ENCODE measurements around the gene P3H3. TPM values are rescaled to one million over a fixed set of nuclear protein-coding genes. Genes with fewer than 3 reads are reported as not detected.

Gene P3H3
- total RNA-seq, 1 donor = 53.9 TPM

- DNase-seq (ENCODE audit: low read depth) = no peak
- peak overlapping the region; percentile 25 for H3K4me3 ChIP-seq (ENCODE audit: low read depth, low read length)
- TF ChIP-seq CTCF (IDR thresholded peaks at IDR 0.05; ENCODE audit: insufficient read depth, low read length) = no peak
These were observed 25.8 kb downstream of the P3H3 start for GRCh38 chr12:6854036-6854435.

- no peak for DNase-seq (ENCODE audit: low read depth)
- no peak for TF ChIP-seq CTCF (IDR thresholded peaks at IDR 0.05; ENCODE audit: insufficient read depth, low read length)
- H3K4me3 ChIP-seq (ENCODE audit: low read depth, low read length) = no peak overlapping the region
These were observed 27.1 kb downstream of the P3H3 start for GRCh38 chr12:6855322-6855721.

GRCh38 chr12:6858799-6859198 is 30.6 kb downstream of the P3H3 start:
- no peak for DNase-seq (ENCODE audit: low read depth)
- no peak for TF ChIP-seq CTCF (IDR thresholded peaks at IDR 0.05; ENCODE audit: insufficient read depth, low read length)
- H3K4me3 ChIP-seq (ENCODE audit: low read depth, low read length) = no peak overlapping the region

DNA sequence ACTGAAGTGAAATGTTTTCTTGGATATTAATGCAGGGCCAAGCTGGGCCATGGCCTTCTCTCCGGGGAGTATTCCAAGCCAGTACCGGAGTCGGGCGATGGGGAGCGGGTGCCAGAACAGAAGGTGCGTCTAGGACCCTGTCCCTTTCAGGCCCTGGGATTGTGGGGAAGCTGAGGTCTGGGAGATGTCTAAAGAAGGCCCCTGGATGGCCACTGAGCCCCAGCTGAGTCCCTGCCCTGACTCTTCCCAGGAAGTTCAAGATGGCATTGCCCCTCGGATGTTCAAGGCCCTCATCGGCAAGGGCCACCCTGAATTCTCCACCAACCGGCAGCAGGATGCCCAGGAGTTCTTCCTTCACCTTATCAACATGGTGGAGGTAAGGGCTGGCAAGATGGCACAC is 31.9 kb downstream of the P3H3 start:
- DNase-seq (ENCODE audit: low read depth) = no peak
- no peak for TF ChIP-seq CTCF (IDR thresholded peaks at IDR 0.05; ENCODE audit: insufficient read depth, low read length)
- no peak overlapping the region for H3K4me3 ChIP-seq (ENCODE audit: low read depth, low read length)

DNA sequence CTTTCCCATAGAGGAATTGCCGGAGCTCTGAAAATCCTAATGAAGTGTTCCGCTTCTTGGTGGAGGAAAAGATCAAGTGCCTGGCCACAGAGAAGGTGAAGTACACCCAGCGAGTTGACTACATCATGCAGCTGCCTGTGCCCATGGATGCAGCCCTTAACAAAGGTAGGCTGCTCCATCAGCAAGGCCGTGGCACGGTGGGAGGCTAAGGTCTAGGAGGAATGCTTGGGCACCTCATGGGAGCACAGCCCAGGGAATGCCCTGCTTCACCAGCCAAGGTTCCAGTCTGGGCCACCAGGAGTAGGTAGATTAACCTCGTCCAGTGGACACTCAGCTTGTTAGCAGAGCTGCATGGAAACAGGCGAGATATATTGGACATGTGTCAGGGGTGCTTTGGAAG is 32.7 kb downstream of the P3H3 start:
- no peak for TF ChIP-seq CTCF (IDR thresholded peaks at IDR 0.05; ENCODE audit: insufficient read depth, low read length)
- DNase-seq (ENCODE audit: low read depth) = no peak
- no peak overlapping the region for H3K4me3 ChIP-seq (ENCODE audit: low read depth, low read length)

- no peak for DNase-seq (ENCODE audit: low read depth)
- no peak overlapping the region for H3K4me3 ChIP-seq (ENCODE audit: low read depth, low read length)
- no peak for TF ChIP-seq CTCF (IDR thresholded peaks at IDR 0.05; ENCODE audit: insufficient read depth, low read length)
These were observed 33.2 kb downstream of the P3H3 start for GRCh38 chr12:6861391-6861790.

DNA sequence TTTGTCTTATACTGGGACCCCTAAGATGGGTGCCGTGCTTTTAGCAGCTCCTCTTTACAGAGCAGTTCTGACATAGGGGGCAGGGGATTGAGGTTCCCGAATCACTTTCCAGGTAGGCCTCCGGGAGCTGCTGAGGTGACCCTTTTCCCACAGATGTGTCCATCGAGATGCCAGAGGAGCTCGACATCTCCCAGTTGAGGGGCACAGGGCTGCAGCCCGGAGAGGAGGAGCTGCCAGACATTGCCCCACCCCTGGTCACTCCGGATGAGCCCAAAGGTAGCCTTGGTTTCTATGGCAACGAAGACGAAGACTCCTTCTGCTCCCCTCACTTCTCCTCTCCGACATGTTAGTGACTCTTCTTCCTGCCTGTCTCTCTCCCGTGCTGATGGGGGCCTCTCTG is 34.8 kb downstream of the P3H3 start:
- no peak overlapping the region for H3K4me3 ChIP-seq (ENCODE audit: low read depth, low read length)
- no peak for TF ChIP-seq CTCF (IDR thresholded peaks at IDR 0.05; ENCODE audit: insufficient read depth, low read length)
- no peak for DNase-seq (ENCODE audit: low read depth)
